Lung (tissue), 12 donors: ENCODE data around the gene JAK1. TPM values are rescaled to one million over a fixed set of nuclear protein-coding genes. Genes with fewer than 3 reads are reported as not detected.
"Not testable (repeated sequence)": the region's sequence is repeated elsewhere in the genome, so short reads cannot be mapped to it uniquely, and the experiment has no call there.

Source experiments
- ATAC-seq: fragments of 200-7000 bp; cut with Tn5 transposase; one replicate; pipeline ENCODE4 v1.9.1; 2020; ENCODE audit warnings: moderate number of reproducible peaks; ENCODE audit not compliant: insufficient read depth, low FRiP score
- DNase-seq, 3 donors: peaks; one replicate each; pipeline ENCODE4 v3.0.0-alpha.2; 2013 to 2017
- H3K27ac ChIP-seq, 2 donors: one replicate each; pipeline ENCODE4 v1.5.1; 2013; ENCODE audit warnings: mild to moderate bottlenecking in 2 of 2, moderate library complexity in 2 of 2, control low read depth in 1 of 2, inconsistent platforms in 1 of 2, low read depth in 1 of 2, low read length in 1 of 2
- H3K27me3 ChIP-seq, 3 donors: one replicate each; pipeline ENCODE4 v1.5.1; 2013; ENCODE audit warnings: low read length in 2 of 3; ENCODE audit not compliant: control insufficient read depth in 3 of 3, insufficient read depth in 3 of 3
- H3K36me3 ChIP-seq, 4 donors: one replicate each; pipeline ENCODE4 v1.5.1; 2013; ENCODE audit warnings: low read length in 4 of 4, mild to moderate bottlenecking in 1 of 4, moderate library complexity in 1 of 4; ENCODE audit not compliant: control insufficient read depth in 4 of 4, insufficient read depth in 4 of 4
- H3K4me1 ChIP-seq, 5 donors: one replicate each; pipeline ENCODE4 v1.5.1; 2013; ENCODE audit warnings: low read length in 5 of 5, mild to moderate bottlenecking in 2 of 5, moderate library complexity in 1 of 5; ENCODE audit not compliant: control insufficient read depth in 5 of 5, insufficient read depth in 5 of 5
- H3K4me3 ChIP-seq: one replicate; pipeline ENCODE4 v1.5.1; 2013; ENCODE audit warnings: mild to moderate bottlenecking, control low read depth, moderate library complexity
- H3K9ac ChIP-seq, 2 donors: one replicate each; pipeline ENCODE4 v1.5.1; 2013; ENCODE audit warnings: low read length in 2 of 2, control low read depth in 1 of 2; ENCODE audit not compliant: insufficient read depth in 1 of 2
- H3K9me3 ChIP-seq, 4 donors: one replicate each; pipeline ENCODE4 v1.5.1; 2013; ENCODE audit warnings: low read length in 3 of 4, mild to moderate bottlenecking in 1 of 4, moderate library complexity in 1 of 4; ENCODE audit not compliant: control insufficient read depth in 4 of 4, insufficient read depth in 3 of 4
- WGBS, 2 donors: extraction: QIAGEN DNeasy Blood & Tissue Kit; methylation state at CpG; one replicate each; pipeline ENCODE4 v1.1.7; 2013; 5-methylcytosine and 5-hydroxymethylcytosine counted together
- polyA plus RNA-seq, 2 donors: library from polyadenylated mRNA; stranded (reverse); fragments of 200-250 nt; gene quantifications; one replicate each; pipeline ENCODE4 v1.2.1, GENCODE V29; 2013
- total RNA-seq, 2 donors: library from RNA; depleted of rRNA in 1 of 2; stranded (reverse); fragments of >200 nt in 1 of 2; gene quantifications; one replicate each; pipeline ENCODE4 v1.2.1, GENCODE V29; 2014 to 2021
- TF ChIP-seq, protein P1 (sequence below): IDR thresholded peaks from 2 replicates; pipeline ENCODE4 v1.5.1; 2012; ENCODE audit warnings: mild to moderate bottlenecking; ENCODE audit errors: control extremely low read depth, extremely low read depth
- donor health status: control.
- donor health status: control.
- donor health status: Bipolar disorder and iron deficiency.
- donor health status: healthy.
- donor health status: DM: yes; HTN: yes; CAD: no.

The JAK1 gene
- total and polyA plus RNA-seq, 4 donors = 26.7 to 162 (median 116) TPM

DNA sequence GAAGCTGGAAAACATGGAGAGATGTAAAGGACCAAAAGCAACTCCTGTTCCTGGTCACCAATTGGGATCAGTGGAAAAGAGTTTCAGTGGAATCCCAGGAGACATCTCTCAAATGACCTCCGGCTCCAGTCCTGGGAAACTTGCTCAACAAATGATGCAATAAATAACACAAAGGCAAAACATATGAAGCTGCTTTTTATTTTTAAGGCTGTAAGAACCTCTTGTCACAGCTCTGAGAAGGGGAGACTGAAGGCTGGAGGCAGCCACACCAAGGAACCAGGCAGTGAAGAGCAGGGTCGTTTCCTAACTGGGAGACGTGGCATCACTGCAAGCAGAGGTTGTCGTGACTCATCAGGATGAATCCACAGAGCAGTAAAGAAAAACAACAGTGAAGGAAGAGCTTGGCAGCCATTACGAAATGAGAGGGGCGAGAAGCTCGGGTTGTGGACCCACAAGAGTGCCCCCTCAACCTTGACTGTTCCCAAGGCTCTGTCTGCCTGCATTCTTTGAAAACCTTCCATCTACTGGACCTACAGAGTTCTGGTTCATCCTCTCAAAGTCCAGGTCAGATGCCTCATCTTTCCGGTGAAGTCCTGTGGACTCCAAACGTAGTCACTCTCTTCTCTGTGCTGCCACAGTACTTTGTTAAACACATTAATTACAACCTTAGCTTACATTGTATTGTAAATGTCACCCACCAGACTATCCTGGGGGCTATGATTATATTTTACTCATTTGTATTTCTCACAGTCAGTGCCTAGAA lies 32.1 kb downstream of the JAK1 start:
- DNase-seq = peak in 2 of 3 donors; percentile 37 to 59
- H3K27ac ChIP-seq = peak overlapping the region; percentile 65 to 84
- TF ChIP-seq, protein P1, sequence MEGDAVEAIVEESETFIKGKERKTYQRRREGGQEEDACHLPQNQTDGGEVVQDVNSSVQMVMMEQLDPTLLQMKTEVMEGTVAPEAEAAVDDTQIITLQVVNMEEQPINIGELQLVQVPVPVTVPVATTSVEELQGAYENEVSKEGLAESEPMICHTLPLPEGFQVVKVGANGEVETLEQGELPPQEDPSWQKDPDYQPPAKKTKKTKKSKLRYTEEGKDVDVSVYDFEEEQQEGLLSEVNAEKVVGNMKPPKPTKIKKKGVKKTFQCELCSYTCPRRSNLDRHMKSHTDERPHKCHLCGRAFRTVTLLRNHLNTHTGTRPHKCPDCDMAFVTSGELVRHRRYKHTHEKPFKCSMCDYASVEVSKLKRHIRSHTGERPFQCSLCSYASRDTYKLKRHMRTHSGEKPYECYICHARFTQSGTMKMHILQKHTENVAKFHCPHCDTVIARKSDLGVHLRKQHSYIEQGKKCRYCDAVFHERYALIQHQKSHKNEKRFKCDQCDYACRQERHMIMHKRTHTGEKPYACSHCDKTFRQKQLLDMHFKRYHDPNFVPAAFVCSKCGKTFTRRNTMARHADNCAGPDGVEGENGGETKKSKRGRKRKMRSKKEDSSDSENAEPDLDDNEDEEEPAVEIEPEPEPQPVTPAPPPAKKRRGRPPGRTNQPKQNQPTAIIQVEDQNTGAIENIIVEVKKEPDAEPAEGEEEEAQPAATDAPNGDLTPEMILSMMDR = no peak
- no peak overlapping the region for H3K4me3 ChIP-seq
- 47 to 65% methylated on average over 9 of the region's 9 CpGs for WGBS, 2 donors
- H3K4me1 ChIP-seq = peaks cover 0 to 11% (median 6%) of the 10 kb centered on the region in 5 donors
- H3K36me3 ChIP-seq = peaks cover 0 to 2% (median under 1%) of the 10 kb centered on the region in 4 donors
- H3K9ac ChIP-seq = peak overlapping the region in 1 of 2 donors; percentile 2
- no peaks in the 10 kb centered on the region for H3K27me3 ChIP-seq
- H3K9me3 ChIP-seq = no peaks in the 10 kb centered on the region
- ATAC-seq = peak; percentile 44

DNA sequence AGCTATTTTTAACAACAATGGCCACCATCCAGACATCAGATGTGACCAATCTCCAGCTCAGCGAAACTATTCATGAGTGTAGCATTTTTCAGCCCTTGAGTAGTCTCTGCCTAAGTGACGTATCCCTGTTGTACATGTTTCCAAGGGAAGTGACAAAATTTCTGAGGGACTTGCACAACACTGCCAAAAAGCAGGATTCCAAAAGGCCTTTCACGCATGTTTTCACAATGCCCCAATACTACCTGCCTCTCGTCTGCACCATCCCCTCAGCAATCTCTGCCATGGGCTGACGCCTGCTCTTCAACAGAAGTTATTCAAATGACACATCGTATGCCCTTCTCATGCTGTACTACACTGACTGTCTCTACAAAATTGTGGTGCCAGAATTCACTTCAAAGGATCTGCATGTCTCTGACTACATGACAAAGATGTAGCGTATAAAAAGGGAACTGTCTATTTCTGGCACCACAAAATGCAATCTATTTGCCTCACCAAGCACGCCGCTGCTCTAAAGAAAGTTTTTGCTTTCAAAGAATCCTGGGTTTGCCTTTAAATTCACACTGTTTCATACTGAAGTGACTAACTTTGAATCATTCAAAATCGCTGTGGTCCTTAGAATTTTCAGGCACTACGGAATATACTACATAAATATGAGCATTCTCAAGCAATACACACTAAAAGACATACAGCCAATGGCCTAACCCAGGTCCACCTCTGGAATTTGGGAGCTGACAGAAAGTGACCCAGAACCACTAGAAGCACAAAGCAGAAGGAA lies 32.9 kb downstream of the JAK1 start:
- 35 to 42% methylated on average over 11 of the region's 11 CpGs for WGBS, 2 donors
- no peak overlapping the region for H3K4me3 ChIP-seq
- no peak overlapping the region for H3K9ac ChIP-seq
- peaks cover 0 to 11% (median 6%) of the 10 kb centered on the region in 5 donors for H3K4me1 ChIP-seq
- ATAC-seq (peak; percentile 81), DNase-seq (peak; percentile 24 to 76 (median 73))
- no peaks in the 10 kb centered on the region for H3K27me3 ChIP-seq
- H3K27ac ChIP-seq = peak overlapping the region; percentile 63 to 84
- TF ChIP-seq, protein P1 = no peak
- no peaks in the 10 kb centered on the region for H3K9me3 ChIP-seq
- H3K36me3 ChIP-seq = no peaks in the 10 kb centered on the region

DNA sequence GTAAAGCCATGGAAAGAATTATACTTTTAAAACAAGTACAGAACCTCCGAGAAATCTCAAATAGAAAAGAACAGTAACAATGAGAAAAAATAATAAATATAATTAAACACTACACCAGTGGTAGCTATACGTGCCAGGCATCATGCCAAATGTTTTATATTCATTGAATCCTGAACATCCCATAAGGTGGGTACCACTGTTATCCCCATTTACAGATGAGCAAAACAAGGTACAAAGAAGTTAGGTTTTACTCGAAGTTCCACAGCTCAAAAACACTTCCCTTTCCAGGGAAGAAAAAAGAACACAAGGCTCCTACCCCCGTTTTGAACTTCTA lies 33.4 kb downstream of the JAK1 start:
- H3K27ac ChIP-seq = peak overlapping the region; percentile 52 to 63
- H3K9ac ChIP-seq = no peak overlapping the region
- WGBS, 2 donors = 41 to 45% methylated on average over 4 of the region's 4 CpGs
- ATAC-seq = no peak
- no peak for DNase-seq
- H3K4me3 ChIP-seq = no peak overlapping the region
- TF ChIP-seq, protein P1 = no peak
- no peaks in the 10 kb centered on the region for H3K9me3 ChIP-seq
- H3K4me1 ChIP-seq = peaks cover 0 to 14% (median 6%) of the 10 kb centered on the region in 5 donors
- no peaks in the 10 kb centered on the region for H3K36me3 ChIP-seq
- H3K27me3 ChIP-seq = no peaks in the 10 kb centered on the region

DNA sequence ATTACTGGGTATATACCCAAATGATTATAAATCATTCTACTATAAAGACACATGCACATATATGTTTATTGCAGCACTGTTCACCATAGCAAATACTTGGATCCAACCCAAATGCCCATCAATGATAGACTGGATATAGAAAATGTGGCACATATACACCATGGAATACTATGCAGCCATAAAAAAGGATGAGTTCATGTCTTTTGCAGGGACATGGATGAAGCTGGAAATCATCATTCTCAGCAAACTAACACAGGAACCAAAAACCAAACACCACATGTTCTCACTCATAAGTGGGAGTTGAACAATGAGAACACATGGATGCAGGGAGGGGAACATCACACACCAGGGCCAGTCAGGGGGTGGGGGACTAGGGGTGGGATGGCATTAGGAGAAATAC lies 35.7 kb downstream of the JAK1 start:
- H3K4me1 ChIP-seq = peaks cover 0 to 21% (median 6%) of the 10 kb centered on the region in 5 donors
- ATAC-seq, H3K9me3 ChIP-seq, H3K4me3 ChIP-seq, H3K36me3 ChIP-seq, H3K27ac ChIP-seq, H3K27me3 ChIP-seq, DNase-seq, H3K9ac ChIP-seq: not testable (repeated sequence)
